WTC11 (cell line): ENCODE measurements around the gene MACROD2. TPM values are rescaled to one million over a fixed set of nuclear protein-coding genes. Genes with fewer than 3 reads are reported as not detected.

ENCODE experiments used
- ATAC-seq: fragments of 200-7000 bp; cut with Tn5 transposase; 2 replicates; pipeline ENCODE4 v1.10.0; 2021; ENCODE audit warnings: mild to moderate bottlenecking, moderate library complexity
- CTCF ChIA-PET: fragments of 300-600 bp; sonication (Branson Sonifier 250); formaldehyde crosslinking; loops from one replicate; lab custom pipeline; 2021; ENCODE audit warnings: antibody characterized with exemption; lab: Charles Lee
- POLR2A ChIA-PET: fragments of 350-600 bp; sonication (Branson Sonifier 250); formaldehyde crosslinking; loops from one replicate; lab custom pipeline; 2021; ENCODE audit warnings: antibody characterized with exemption; lab: Charles Lee
- DNase-seq: peaks from one replicate; pipeline ENCODE4 v3.0.0; 2021; ENCODE audit warnings: low spot score
- H3K27ac Mint-ChIP-seq: 2 replicates; pipeline ENCODE4 v1.8.0; 2021; ENCODE audit warnings: mixed read lengths
- H3K27me3 Mint-ChIP-seq: 2 replicates; pipeline ENCODE4 v1.8.0; 2021; ENCODE audit warnings: low read depth, mild to moderate bottlenecking, moderate library complexity, mixed read lengths
- H3K36me3 Mint-ChIP-seq: 2 replicates; pipeline ENCODE4 v1.8.0; 2021; ENCODE audit warnings: mixed read lengths
- H3K4me1 Mint-ChIP-seq: 2 replicates; pipeline ENCODE4 v1.8.0; 2022; ENCODE audit warnings: mixed read lengths
- H3K4me3 Mint-ChIP-seq: 2 replicates; pipeline ENCODE4 v1.8.0; 2021; ENCODE audit warnings: mild to moderate bottlenecking, moderate library complexity, mixed read lengths
- H3K9me3 Mint-ChIP-seq: 2 replicates; pipeline ENCODE4 v1.8.0; 2021; ENCODE audit warnings: mixed read lengths
- CBFB ChIP-seq: sonication (generic); formaldehyde crosslinking; IDR thresholded peaks from 2 replicates; pipeline ENCODE4 v1.8.1; 2022; ENCODE audit warnings: mild to moderate bottlenecking, low read depth, missing genetic modification reagents
- CREB1 ChIP-seq: sonication (generic); formaldehyde crosslinking; IDR thresholded peaks from 2 replicates; pipeline ENCODE4 v1.8.0; 2023; ENCODE audit warnings: mild to moderate bottlenecking, missing genetic modification reagents
- FOXP1 ChIP-seq: sonication (generic); formaldehyde crosslinking; IDR thresholded peaks from 2 replicates; pipeline ENCODE4 v1.8.0; 2022; ENCODE audit warnings: missing genetic modification reagents, mild to moderate bottlenecking, moderate library complexity, borderline replicate concordance
- GABPB1 ChIP-seq: sonication (generic); formaldehyde crosslinking; IDR thresholded peaks from 2 replicates; pipeline ENCODE4 v1.8.1; 2023; ENCODE audit warnings: mild to moderate bottlenecking, missing genetic modification reagents
- HMGA2 ChIP-seq: fragments of 250-450 bp; sonication (Bioruptor Pico); IDR thresholded peaks from 2 replicates; pipeline ENCODE4 v1.4.0; 2021; ENCODE audit warnings: mild to moderate bottlenecking, moderate library complexity
- MYBL2 ChIP-seq: sonication (generic); formaldehyde crosslinking; IDR thresholded peaks from 2 replicates; pipeline ENCODE4 v1.8.1; 2023; ENCODE audit warnings: mild to moderate bottlenecking, moderate library complexity, missing genetic modification reagents
- SMAD3 ChIP-seq: sonication (generic); formaldehyde crosslinking; IDR thresholded peaks from 2 replicates; pipeline ENCODE4 v1.8.0; 2022; ENCODE audit warnings: missing genetic modification reagents, mild to moderate bottlenecking, borderline replicate concordance
- TEAD1 ChIP-seq: sonication (generic); formaldehyde crosslinking; IDR thresholded peaks from 2 replicates; pipeline ENCODE4 v1.8.0; 2022; ENCODE audit warnings: mild to moderate bottlenecking, missing genetic modification reagents
- ZNF138 ChIP-seq: sonication (generic); formaldehyde crosslinking; conservative IDR thresholded peaks from 2 replicates; pipeline ENCODE4 v1.8.1; 2022; ENCODE audit warnings: mild to moderate bottlenecking, moderate library complexity, missing genetic modification reagents
- ZNF281 ChIP-seq: sonication (generic); formaldehyde crosslinking; IDR thresholded peaks from 2 replicates; pipeline ENCODE4 v1.8.0; 2023; ENCODE audit warnings: mild to moderate bottlenecking, missing genetic modification reagents
- ZNF416 ChIP-seq: fragments of 250-450 bp; sonication (Bioruptor Pico); IDR thresholded peaks from 2 replicates; pipeline ENCODE4 v1.9.0; 2021; ENCODE audit warnings: mild to moderate bottlenecking, inconsistent platforms
- total RNA-seq: library from RNA; stranded (reverse); gene quantifications from 3 replicates; pipeline ENCODE4 v1.2.3, GENCODE V29; 2021
- TF ChIP-seq, protein P1 (sequence below): sonication (generic); formaldehyde crosslinking; IDR thresholded peaks from 2 replicates; pipeline ENCODE4 v1.8.0; 2023; ENCODE audit warnings: missing genetic modification reagents, mild to moderate bottlenecking, borderline replicate concordance
- TF ChIP-seq, protein P2 (sequence below): sonication (generic); formaldehyde crosslinking; IDR thresholded peaks from 2 replicates; pipeline ENCODE4 v1.8.0; 2022; ENCODE audit warnings: mild to moderate bottlenecking, missing genetic modification reagents
- TF ChIP-seq, protein P3 (sequence below): sonication (generic); formaldehyde crosslinking; IDR thresholded peaks from 2 replicates; pipeline ENCODE4 v1.8.1; 2023; ENCODE audit warnings: mild to moderate bottlenecking, missing genetic modification reagents, moderate library complexity
- TF ChIP-seq, protein P4 (sequence below): sonication (generic); formaldehyde crosslinking; IDR thresholded peaks from 2 replicates; pipeline ENCODE4 v1.8.0; 2023; ENCODE audit warnings: missing genetic modification reagents
- TF ChIP-seq, protein P5 (sequence below): fragments of 250-450 bp; sonication (Bioruptor Pico); IDR thresholded peaks from 2 replicates; pipeline ENCODE4 v2.1.2; 2022; ENCODE audit warnings: mild to moderate bottlenecking, moderate library complexity
- TF ChIP-seq, protein P6 (sequence below): sonication (generic); formaldehyde crosslinking; IDR thresholded peaks from 2 replicates; pipeline ENCODE4 v1.8.0; 2022; ENCODE audit warnings: mild to moderate bottlenecking, missing genetic modification reagents
- TF ChIP-seq, protein P7 (sequence below): sonication (generic); formaldehyde crosslinking; IDR thresholded peaks from 2 replicates; pipeline ENCODE4 v1.8.1; 2022; ENCODE audit warnings: mild to moderate bottlenecking, moderate library complexity, missing genetic modification reagents
- TF ChIP-seq, protein P8 (sequence below): sonication (generic); formaldehyde crosslinking; IDR thresholded peaks from 2 replicates; pipeline ENCODE4 v1.8.1; 2023; ENCODE audit warnings: mild to moderate bottlenecking, missing genetic modification reagents, moderate library complexity

MACROD2 gene
- total RNA-seq, 1 experiment from 2014 or later = 4.1 TPM

GRCh38 chr20:15656124-15656523 is 1660.8 kb downstream of the MACROD2 start (continued):
- TF ChIP-seq, protein P1, sequence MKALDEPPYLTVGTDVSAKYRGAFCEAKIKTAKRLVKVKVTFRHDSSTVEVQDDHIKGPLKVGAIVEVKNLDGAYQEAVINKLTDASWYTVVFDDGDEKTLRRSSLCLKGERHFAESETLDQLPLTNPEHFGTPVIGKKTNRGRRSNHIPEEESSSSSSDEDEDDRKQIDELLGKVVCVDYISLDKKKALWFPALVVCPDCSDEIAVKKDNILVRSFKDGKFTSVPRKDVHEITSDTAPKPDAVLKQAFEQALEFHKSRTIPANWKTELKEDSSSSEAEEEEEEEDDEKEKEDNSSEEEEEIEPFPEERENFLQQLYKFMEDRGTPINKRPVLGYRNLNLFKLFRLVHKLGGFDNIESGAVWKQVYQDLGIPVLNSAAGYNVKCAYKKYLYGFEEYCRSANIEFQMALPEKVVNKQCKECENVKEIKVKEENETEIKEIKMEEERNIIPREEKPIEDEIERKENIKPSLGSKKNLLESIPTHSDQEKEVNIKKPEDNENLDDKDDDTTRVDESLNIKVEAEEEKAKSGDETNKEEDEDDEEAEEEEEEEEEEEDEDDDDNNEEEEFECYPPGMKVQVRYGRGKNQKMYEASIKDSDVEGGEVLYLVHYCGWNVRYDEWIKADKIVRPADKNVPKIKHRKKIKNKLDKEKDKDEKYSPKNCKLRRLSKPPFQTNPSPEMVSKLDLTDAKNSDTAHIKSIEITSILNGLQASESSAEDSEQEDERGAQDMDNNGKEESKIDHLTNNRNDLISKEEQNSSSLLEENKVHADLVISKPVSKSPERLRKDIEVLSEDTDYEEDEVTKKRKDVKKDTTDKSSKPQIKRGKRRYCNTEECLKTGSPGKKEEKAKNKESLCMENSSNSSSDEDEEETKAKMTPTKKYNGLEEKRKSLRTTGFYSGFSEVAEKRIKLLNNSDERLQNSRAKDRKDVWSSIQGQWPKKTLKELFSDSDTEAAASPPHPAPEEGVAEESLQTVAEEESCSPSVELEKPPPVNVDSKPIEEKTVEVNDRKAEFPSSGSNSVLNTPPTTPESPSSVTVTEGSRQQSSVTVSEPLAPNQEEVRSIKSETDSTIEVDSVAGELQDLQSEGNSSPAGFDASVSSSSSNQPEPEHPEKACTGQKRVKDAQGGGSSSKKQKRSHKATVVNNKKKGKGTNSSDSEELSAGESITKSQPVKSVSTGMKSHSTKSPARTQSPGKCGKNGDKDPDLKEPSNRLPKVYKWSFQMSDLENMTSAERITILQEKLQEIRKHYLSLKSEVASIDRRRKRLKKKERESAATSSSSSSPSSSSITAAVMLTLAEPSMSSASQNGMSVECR (CRISPR knock-in tag) = no peak
- TF ChIP-seq, all 79 proteins: peak for 0

DNA sequence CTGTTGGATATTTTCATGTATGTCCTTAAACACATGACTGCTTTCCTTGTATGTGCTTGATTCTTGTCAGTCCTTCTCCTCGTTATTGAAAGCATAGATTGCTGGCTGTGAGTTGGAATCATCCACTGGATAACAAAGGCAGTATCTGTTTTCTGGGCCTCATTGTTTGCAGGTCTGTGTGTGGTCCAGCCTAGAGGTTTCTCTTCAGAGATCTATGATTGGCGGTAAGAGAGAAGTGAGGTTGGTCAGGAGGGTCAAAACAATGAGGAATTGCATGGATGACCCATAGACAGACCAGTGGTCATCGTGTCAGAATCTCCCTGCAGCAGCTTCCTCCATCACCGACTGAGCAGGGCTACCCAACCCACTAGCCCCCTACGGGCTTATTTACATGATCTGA is 1663.0 kb downstream of the MACROD2 start:
- no peak; the same call in 1 of the 2 replicates for ATAC-seq
- ChIA-PET POLR2A (no interaction called here), CTCF (no interaction called here)
- H3K27me3 Mint-ChIP-seq = no peaks in the 10 kb centered on the region
- no peak overlapping the region for H3K4me3 Mint-ChIP-seq
- no peak for TF ChIP-seq MYBL2 (CRISPR knock-in tag)
- TF ChIP-seq, protein P2, sequence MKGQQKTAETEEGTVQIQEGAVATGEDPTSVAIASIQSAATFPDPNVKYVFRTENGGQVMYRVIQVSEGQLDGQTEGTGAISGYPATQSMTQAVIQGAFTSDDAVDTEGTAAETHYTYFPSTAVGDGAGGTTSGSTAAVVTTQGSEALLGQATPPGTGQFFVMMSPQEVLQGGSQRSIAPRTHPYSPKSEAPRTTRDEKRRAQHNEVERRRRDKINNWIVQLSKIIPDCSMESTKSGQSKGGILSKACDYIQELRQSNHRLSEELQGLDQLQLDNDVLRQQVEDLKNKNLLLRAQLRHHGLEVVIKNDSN (CRISPR knock-in tag) = no peak
- TF ChIP-seq CBFB = no peak
- no peak for TF ChIP-seq TEAD1 (CRISPR knock-in tag)
- no peak for TF ChIP-seq GABPB1 (CRISPR knock-in tag)
- TF ChIP-seq, protein P3, sequence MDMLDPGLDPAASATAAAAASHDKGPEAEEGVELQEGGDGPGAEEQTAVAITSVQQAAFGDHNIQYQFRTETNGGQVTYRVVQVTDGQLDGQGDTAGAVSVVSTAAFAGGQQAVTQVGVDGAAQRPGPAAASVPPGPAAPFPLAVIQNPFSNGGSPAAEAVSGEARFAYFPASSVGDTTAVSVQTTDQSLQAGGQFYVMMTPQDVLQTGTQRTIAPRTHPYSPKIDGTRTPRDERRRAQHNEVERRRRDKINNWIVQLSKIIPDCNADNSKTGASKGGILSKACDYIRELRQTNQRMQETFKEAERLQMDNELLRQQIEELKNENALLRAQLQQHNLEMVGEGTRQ (CRISPR knock-in tag) = no peak
- TF ChIP-seq, protein P4, sequence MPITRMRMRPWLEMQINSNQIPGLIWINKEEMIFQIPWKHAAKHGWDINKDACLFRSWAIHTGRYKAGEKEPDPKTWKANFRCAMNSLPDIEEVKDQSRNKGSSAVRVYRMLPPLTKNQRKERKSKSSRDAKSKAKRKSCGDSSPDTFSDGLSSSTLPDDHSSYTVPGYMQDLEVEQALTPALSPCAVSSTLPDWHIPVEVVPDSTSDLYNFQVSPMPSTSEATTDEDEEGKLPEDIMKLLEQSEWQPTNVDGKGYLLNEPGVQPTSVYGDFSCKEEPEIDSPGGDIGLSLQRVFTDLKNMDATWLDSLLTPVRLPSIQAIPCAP (CRISPR knock-in tag) = no peak
- TF ChIP-seq ZNF281 = no peak
- TF ChIP-seq ZNF138 (CRISPR knock-in tag) = no peak
- TF ChIP-seq, all 79 proteins: peak for 0
- H3K9me3 Mint-ChIP-seq = no peaks in the 10 kb centered on the region
- no peak overlapping the region for H3K27ac Mint-ChIP-seq
- peaks cover 19% of the 10 kb centered on the region for H3K4me1 Mint-ChIP-seq
- DNase-seq = no peak
- no peaks in the 10 kb centered on the region for H3K36me3 Mint-ChIP-seq

DNA sequence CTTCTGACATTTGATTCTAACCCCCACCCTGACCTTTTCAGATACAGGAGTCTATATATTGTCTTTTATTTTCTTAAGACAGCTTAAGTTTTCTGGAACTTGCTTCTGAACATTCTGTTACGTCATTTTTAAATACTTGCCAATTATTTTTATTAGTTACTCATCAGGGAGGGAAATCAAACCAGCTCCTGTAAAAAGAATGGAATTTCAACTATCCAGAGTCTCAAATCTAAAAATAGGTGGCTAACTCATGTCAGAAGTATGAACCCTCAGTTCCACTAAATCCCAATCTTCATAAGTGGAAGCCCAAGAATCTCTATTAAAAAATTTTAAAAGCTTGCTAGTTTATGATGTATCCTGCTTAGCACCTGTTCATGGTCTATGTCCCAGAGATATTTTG is 1677.9 kb downstream of the MACROD2 start:
- CTCF ChIA-PET = no interaction called here
- POLR2A ChIA-PET = interaction anchor here (0.7 kb wide), 1 partner anchor 1409 kb away, joined by 3 read pairs; no protein-coding TSS in a partner anchor
- no peak overlapping the region for H3K27ac Mint-ChIP-seq
- no peak overlapping the region for H3K4me3 Mint-ChIP-seq
- H3K36me3 Mint-ChIP-seq = no peaks in the 10 kb centered on the region
- no peak for ATAC-seq
- no peaks in the 10 kb centered on the region for H3K4me1 Mint-ChIP-seq
- no peaks in the 10 kb centered on the region for H3K27me3 Mint-ChIP-seq
- H3K9me3 Mint-ChIP-seq = no peaks in the 10 kb centered on the region
- DNase-seq = no peak
- TF ChIP-seq, protein P5, sequence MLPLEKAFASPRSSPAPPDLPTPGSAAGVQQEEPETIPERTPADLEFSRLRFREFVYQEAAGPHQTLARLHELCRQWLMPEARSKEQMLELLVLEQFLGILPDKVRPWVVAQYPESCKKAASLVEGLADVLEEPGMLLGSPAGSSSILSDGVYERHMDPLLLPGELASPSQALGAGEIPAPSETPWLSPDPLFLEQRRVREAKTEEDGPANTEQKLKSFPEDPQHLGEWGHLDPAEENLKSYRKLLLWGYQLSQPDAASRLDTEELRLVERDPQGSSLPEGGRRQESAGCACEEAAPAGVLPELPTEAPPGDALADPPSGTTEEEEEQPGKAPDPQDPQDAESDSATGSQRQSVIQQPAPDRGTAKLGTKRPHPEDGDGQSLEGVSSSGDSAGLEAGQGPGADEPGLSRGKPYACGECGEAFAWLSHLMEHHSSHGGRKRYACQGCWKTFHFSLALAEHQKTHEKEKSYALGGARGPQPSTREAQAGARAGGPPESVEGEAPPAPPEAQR = no peak
- no peak for TF ChIP-seq CREB1 (CRISPR knock-in tag)
- TF ChIP-seq, protein P6, sequence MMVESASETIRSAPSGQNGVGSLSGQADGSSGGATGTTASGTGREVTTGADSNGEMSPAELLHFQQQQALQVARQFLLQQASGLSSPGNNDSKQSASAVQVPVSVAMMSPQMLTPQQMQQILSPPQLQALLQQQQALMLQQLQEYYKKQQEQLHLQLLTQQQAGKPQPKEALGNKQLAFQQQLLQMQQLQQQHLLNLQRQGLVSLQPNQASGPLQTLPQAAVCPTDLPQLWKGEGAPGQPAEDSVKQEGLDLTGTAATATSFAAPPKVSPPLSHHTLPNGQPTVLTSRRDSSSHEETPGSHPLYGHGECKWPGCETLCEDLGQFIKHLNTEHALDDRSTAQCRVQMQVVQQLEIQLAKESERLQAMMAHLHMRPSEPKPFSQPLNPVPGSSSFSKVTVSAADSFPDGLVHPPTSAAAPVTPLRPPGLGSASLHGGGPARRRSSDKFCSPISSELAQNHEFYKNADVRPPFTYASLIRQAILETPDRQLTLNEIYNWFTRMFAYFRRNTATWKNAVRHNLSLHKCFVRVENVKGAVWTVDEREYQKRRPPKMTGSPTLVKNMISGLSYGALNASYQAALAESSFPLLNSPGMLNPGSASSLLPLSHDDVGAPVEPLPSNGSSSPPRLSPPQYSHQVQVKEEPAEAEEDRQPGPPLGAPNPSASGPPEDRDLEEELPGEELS (CRISPR knock-in tag) = no peak
- TF ChIP-seq FOXP1 = no peak
- no peak for TF ChIP-seq ZNF416 (CRISPR knock-in tag)
- TF ChIP-seq, protein P7, sequence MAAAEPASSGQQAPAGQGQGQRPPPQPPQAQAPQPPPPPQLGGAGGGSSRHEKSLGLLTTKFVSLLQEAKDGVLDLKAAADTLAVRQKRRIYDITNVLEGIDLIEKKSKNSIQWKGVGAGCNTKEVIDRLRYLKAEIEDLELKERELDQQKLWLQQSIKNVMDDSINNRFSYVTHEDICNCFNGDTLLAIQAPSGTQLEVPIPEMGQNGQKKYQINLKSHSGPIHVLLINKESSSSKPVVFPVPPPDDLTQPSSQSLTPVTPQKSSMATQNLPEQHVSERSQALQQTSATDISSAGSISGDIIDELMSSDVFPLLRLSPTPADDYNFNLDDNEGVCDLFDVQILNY = no peak
- TF ChIP-seq, protein P8, sequence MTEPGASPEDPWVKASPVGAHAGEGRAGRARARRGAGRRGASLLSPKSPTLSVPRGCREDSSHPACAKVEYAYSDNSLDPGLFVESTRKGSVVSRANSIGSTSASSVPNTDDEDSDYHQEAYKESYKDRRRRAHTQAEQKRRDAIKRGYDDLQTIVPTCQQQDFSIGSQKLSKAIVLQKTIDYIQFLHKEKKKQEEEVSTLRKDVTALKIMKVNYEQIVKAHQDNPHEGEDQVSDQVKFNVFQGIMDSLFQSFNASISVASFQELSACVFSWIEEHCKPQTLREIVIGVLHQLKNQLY (CRISPR knock-in tag) = no peak
- TF ChIP-seq HMGA2 (CRISPR knock-in tag) = no peak
- TF ChIP-seq SMAD3 = no peak
